OCI-LY1 (cell line): ENCODE data around the gene PM20D1.

Experiments used
- H2AFZ ChIP-seq: fragments of 200-600 bp; sonication (generic), shearing (Covaris generic); 2 replicates; pipeline ENCODE4 v1.6.0; 2014; ENCODE audit warnings: antibody characterized with exemption, mild to moderate bottlenecking, low read length
- H3F3A ChIP-seq: fragments of 200-600 bp; sonication (generic), shearing (Covaris generic); 2 replicates; pipeline ENCODE4 v1.6.0; 2014; ENCODE audit warnings: mild to moderate bottlenecking, antibody characterized with exemption, low read length, moderate library complexity; ENCODE audit not compliant: insufficient read depth
- H3K27ac ChIP-seq: fragments of 200-600 bp; sonication (generic); 2 replicates; pipeline ENCODE4 v1.5.1; 2014; ENCODE audit warnings: low read length, mixed run types, mild to moderate bottlenecking, low read depth; ENCODE audit not compliant: poor library complexity, severe bottlenecking
- H3K27me3 ChIP-seq: fragments of 200-600 bp; sonication (generic); 2 replicates; pipeline ENCODE4 v1.6.0; 2014; ENCODE audit warnings: antibody characterized with exemption, mild to moderate bottlenecking, low read length, moderate library complexity; ENCODE audit not compliant: insufficient read depth
- H3K36me3 ChIP-seq: fragments of 200-600 bp; sonication (generic); 2 replicates; pipeline ENCODE4 v1.6.1; 2014; ENCODE audit warnings: mild to moderate bottlenecking, antibody characterized with exemption, low read length, moderate library complexity, mixed read lengths; ENCODE audit not compliant: insufficient read depth
- H3K4me1 ChIP-seq: fragments of 200-600 bp; sonication (generic); 2 replicates; pipeline ENCODE4 v1.5.1; 2014; ENCODE audit warnings: mild to moderate bottlenecking, low read length, moderate library complexity; ENCODE audit not compliant: insufficient read depth, severe bottlenecking
- H3K4me2 ChIP-seq: fragments of 200-600 bp; sonication (generic), shearing (Covaris generic); 2 replicates; pipeline ENCODE4 v1.6.1; 2014; ENCODE audit warnings: low read length
- H3K4me3 ChIP-seq: fragments of 200-600 bp; sonication (generic); 2 replicates; pipeline ENCODE4 v1.5.1; 2014; ENCODE audit warnings: low read length, low read depth, mild to moderate bottlenecking, mixed read lengths; ENCODE audit not compliant: poor library complexity, severe bottlenecking
- H3K79me2 ChIP-seq: fragments of 200-600 bp; shearing (Covaris generic); 2 replicates; pipeline ENCODE4 v1.6.1; 2016; ENCODE audit warnings: mixed run types, low read length, mixed read lengths; ENCODE audit not compliant: insufficient read depth
- H3K9ac ChIP-seq: fragments of 200-600 bp; sonication (generic), shearing (Covaris generic); 2 replicates; pipeline ENCODE4 v1.6.1; 2014; ENCODE audit warnings: mild to moderate bottlenecking, low read length, mixed read lengths
- H3K9me2 ChIP-seq: fragments of 200-600 bp; sonication (generic), shearing (Covaris generic); 2 replicates; pipeline ENCODE4 v1.6.1; 2014; ENCODE audit warnings: low read depth, mild to moderate bottlenecking, low read length, mixed read lengths
- H3K9me3 ChIP-seq: fragments of 200-600 bp; shearing (Covaris generic); 2 replicates; pipeline ENCODE4 v1.6.1; 2014; ENCODE audit warnings: low read length, mixed read lengths
- H4K20me1 ChIP-seq: fragments of 200-600 bp; sonication (generic), shearing (Covaris generic); 2 replicates; pipeline ENCODE4 v1.6.0; 2016; ENCODE audit warnings: mild to moderate bottlenecking, low read length; ENCODE audit not compliant: insufficient read depth
- CTCF ChIP-seq: fragments of 200-600 bp; sonication (generic), shearing (Covaris generic); IDR thresholded peaks from 2 replicates; pipeline ENCODE4 v1.5.1; 2017; ENCODE audit warnings: mild to moderate bottlenecking, antibody characterized with exemption, low read length, moderate library complexity, mixed read lengths
- EZH2 ChIP-seq: fragments of 200-600 bp; sonication (generic), shearing (Covaris generic); IDR thresholded peaks from 2 replicates; pipeline ENCODE4 v1.8.0; 2017; ENCODE audit warnings: borderline replicate concordance, mixed run types, mild to moderate bottlenecking, antibody characterized with exemption, low read length, moderate library complexity, mixed read lengths

The PM20D1 gene

GRCh38 chr1:205800427-205800826, 49.5 kb downstream of the PM20D1 start:
- no peaks in the 10 kb centered on the region for H4K20me1 ChIP-seq
- H3K9ac ChIP-seq: no peak overlapping the region
- H3K79me2 ChIP-seq: no peaks in the 10 kb centered on the region
- H3K36me3 ChIP-seq: no peaks in the 10 kb centered on the region
- H2AFZ ChIP-seq: no peak overlapping the region
- no peaks in the 10 kb centered on the region for H3K9me2 ChIP-seq
- H3K9me3 ChIP-seq: no peaks in the 10 kb centered on the region
- H3F3A ChIP-seq: no peaks in the 10 kb centered on the region
- H3K4me3 ChIP-seq: no peak overlapping the region
- TF ChIP-seq EZH2: no peak
- no peak for TF ChIP-seq CTCF
- no peak overlapping the region for H3K27ac ChIP-seq
- H3K4me2 ChIP-seq: no peak overlapping the region
- no peaks in the 10 kb centered on the region for H3K4me1 ChIP-seq
- H3K27me3 ChIP-seq: no peaks in the 10 kb centered on the region

DNA sequence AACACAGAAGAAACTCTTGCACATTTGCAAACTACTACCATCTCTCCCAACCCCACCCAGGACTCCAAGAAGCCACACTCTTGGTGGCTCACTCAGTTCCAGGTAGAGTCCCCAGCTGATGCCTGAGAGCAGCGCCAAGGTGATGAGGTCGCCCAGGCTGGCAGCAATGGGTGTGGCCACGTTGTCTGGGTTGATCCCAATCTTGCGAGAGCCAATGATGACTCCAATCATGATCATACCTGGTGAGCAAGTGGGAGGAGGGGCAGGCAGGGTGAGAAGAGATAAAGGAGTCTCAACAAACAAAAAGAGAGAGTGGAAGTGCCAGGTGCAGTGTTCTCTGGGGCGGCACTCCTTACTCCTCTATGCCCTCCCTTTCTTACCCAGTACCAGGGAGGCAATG, 51.4 kb downstream of the PM20D1 start:
- no peaks in the 10 kb centered on the region for H3K36me3 ChIP-seq

DNA sequence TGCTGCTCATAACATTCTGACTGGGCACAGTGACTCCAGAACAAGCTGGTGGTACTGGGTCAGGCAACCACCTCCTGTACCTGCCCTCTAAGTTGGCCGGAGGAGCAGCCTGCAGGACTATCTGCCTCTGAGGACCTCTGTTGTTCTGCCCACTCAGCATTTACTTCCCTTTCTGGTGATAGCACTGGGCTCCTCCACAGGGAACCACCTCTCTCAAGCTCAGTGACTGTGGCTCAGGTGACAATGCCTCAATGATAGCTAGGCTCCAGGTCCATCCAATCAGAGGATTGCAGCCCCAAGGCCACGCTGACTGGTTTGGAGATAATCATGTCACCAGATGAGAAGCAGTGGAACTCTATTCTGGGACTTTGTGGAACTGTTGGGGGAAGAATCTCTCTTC, 52.8 kb downstream of the PM20D1 start:
- H4K20me1 ChIP-seq: no peaks in the 10 kb centered on the region
- no peak overlapping the region for H3K4me3 ChIP-seq
- H3K9me3 ChIP-seq: no peaks in the 10 kb centered on the region
- TF ChIP-seq EZH2 (no peak), CTCF (no peak)
- no peaks in the 10 kb centered on the region for H3K4me1 ChIP-seq
- no peaks in the 10 kb centered on the region for H3K36me3 ChIP-seq
- H3K79me2 ChIP-seq: no peaks in the 10 kb centered on the region
- no peaks in the 10 kb centered on the region for H3K27me3 ChIP-seq
- no peaks in the 10 kb centered on the region for H3F3A ChIP-seq
- H3K9me2 ChIP-seq: no peaks in the 10 kb centered on the region
- no peak overlapping the region for H2AFZ ChIP-seq
- H3K4me2 ChIP-seq: no peak overlapping the region
- H3K27ac ChIP-seq: no peak overlapping the region
- no peak overlapping the region for H3K9ac ChIP-seq

More for the DNA sequence above, 51.4 kb downstream of the PM20D1 start:
- no peaks in the 10 kb centered on the region for H3F3A ChIP-seq
- no peak overlapping the region for H2AFZ ChIP-seq
- H3K27ac ChIP-seq: no peak overlapping the region
- H4K20me1 ChIP-seq: no peaks in the 10 kb centered on the region
- no peak overlapping the region for H3K4me3 ChIP-seq
- H3K27me3 ChIP-seq: no peaks in the 10 kb centered on the region
- H3K9ac ChIP-seq: no peak overlapping the region
- no peak overlapping the region for H3K4me2 ChIP-seq
- H3K9me2 ChIP-seq: no peaks in the 10 kb centered on the region
- no peaks in the 10 kb centered on the region for H3K4me1 ChIP-seq
- H3K79me2 ChIP-seq: no peaks in the 10 kb centered on the region
- TF ChIP-seq EZH2: no peak
- no peak for TF ChIP-seq CTCF
- H3K9me3 ChIP-seq: no peaks in the 10 kb centered on the region
